Transverse colon (tissue), 4 donors: Measurements from ENCODE around the gene MAGOHB. TPM values are rescaled to one million over a fixed set of nuclear protein-coding genes. Genes with fewer than 3 reads are reported as not detected.
"Not testable (repeated sequence)": the region's sequence is repeated elsewhere in the genome, so short reads cannot be mapped to it uniquely, and the experiment has no call there.

Experiments
- DNase-seq: peaks from one replicate; pipeline ENCODE4 v3.0.0-alpha.2; 2019
- H3K27ac ChIP-seq, 4 donors: fragments of 200-600 bp; sonication (generic); 2 replicates each; pipeline ENCODE4 v1.5.1; 2016 to 2018; ENCODE audit warnings: inconsistent platforms in 4 of 4
- H3K27me3 ChIP-seq: fragments of 200-600 bp; sonication (generic); 2 replicates; pipeline ENCODE4 v1.5.1; 2017; ENCODE audit warnings: inconsistent platforms
- H3K36me3 ChIP-seq, 4 donors: fragments of 200-600 bp; sonication (generic); 2 replicates each; pipeline ENCODE4 v1.5.1; 2017 to 2019; ENCODE audit warnings: inconsistent platforms in 4 of 4
- H3K4me1 ChIP-seq, 4 donors: fragments of 200-600 bp; sonication (generic); 2 replicates each; pipeline ENCODE4 v1.5.1; 2017 to 2020; ENCODE audit warnings: inconsistent platforms in 4 of 4
- H3K4me3 ChIP-seq, 4 donors: fragments of 200-600 bp; sonication (generic); 1 replicate in 1 of 4; 2 replicates in 3 of 4; pipeline versions ENCODE4 v1.5.1 to v1.6.1; 2017 to 2019; ENCODE audit warnings: inconsistent platforms in 4 of 4
- H3K9me3 ChIP-seq, 2 donors: fragments of 200-600 bp; sonication (generic); 2 replicates each; pipeline ENCODE4 v1.5.1; 2017 to 2019; ENCODE audit warnings: inconsistent platforms in 2 of 2
- CTCF ChIP-seq, 5 experiments: fragments of 200-600 bp in 3 of 5; fragments of 450-650 bp in 2 of 5; sonication (generic) in 3 of 5; IDR thresholded peaks; 1 replicate in 2 of 5; 2 replicates in 3 of 5; pipeline ENCODE4 v1.5.1; 2016 to 2017; ENCODE audit warnings: antibody characterized with exemption in 5 of 5, inconsistent platforms in 3 of 5, mild to moderate bottlenecking in 2 of 5, moderate library complexity in 1 of 5
- EP300 ChIP-seq: sonication (generic); formaldehyde crosslinking; IDR thresholded peaks from one replicate; pipeline ENCODE4 v1.6.1; 2017; ENCODE audit warnings: antibody characterized with exemption, low read depth
- POLR2A ChIP-seq: fragments of 450-650 bp; IDR thresholded peaks from one replicate; pipeline ENCODE4 v1.6.1; 2016; ENCODE audit warnings: antibody characterized with exemption, mild to moderate bottlenecking, moderate library complexity
- POLR2AphosphoS5 ChIP-seq, 3 donors: sonication (generic); formaldehyde crosslinking; IDR thresholded peaks; one replicate each; pipeline ENCODE4 v1.6.1; 2016; ENCODE audit warnings: antibody characterized with exemption in 3 of 3
- WGBS, 2 donors: methylation state at CpG; one replicate each; pipeline ENCODE4 v1.1.5; 2018; ENCODE audit warnings: low coverage in 1 of 2; 5-methylcytosine and 5-hydroxymethylcytosine counted together
- in situ Hi-C, 4 donors: fragments of 200-750 bp; cut with MboI; loops; one replicate each; pipeline versions ENCODE4 v1.15.0 to v1.15.1; 2017; ENCODE audit warnings: low sequenced_read_pairs in 3 of 4, low pct_ligation_motif_present in 1 of 4, low pct_unique_long_range_greater_than_20kb in 1 of 4
- intact Hi-C: fragments of 100-400 bp; cut with DNase I; formaldehyde crosslinking; loops from one replicate; pipeline ENCODE4 v1.15.1; 2023; ENCODE audit warnings: low total_unique reads
- total RNA-seq, 4 donors: library from RNA; depleted of rRNA; stranded (reverse); fragments of >200 nt; gene quantifications; one replicate each; pipeline ENCODE4 v1.1.0, GENCODE V29; 2016

The MAGOHB gene
- total RNA-seq, 4 donors from 2014 or later, result 0.75 to 9.7 (median 8.1) TPM; not detected in 1

GRCh38 chr12:10590966-10591365, 22.4 kb downstream of the MAGOHB start:
- Histone ChIP-seq H3K9me3 (no peaks in the 10 kb centered on the region), H3K27ac (no peak overlapping the region), H3K4me3 (no peak overlapping the region), H3K27me3 (no peaks in the 10 kb centered on the region), H3K36me3 (no peaks in the 10 kb centered on the region), H3K4me1 (no peaks in the 10 kb centered on the region)
- intact Hi-C loops (loop anchor here (5.0 kb wide), 1 partner anchor 44 kb away; no protein-coding TSS in a partner anchor), in situ Hi-C loops (no loop called here)
- TF ChIP-seq EP300 (no peak), POLR2AphosphoS5 (IDR thresholded peaks at IDR 0.05) (no peak), CTCF (IDR thresholded peaks at IDR 0.05) (no peak), POLR2A (no peak)
- DNase-seq, result no peak
- WGBS, 2 donors, result 89 to 92% methylated on average over 2 to 3 of the region's 3 CpGs

- Histone ChIP-seq H3K27ac (no peak overlapping the region), H3K4me3 (no peak overlapping the region), H3K27me3 (no peaks in the 10 kb centered on the region), H3K4me1 (no peaks in the 10 kb centered on the region), H3K9me3 (no peaks in the 10 kb centered on the region), H3K36me3 (no peaks in the 10 kb centered on the region)
- in situ Hi-C loops (no loop called here), intact Hi-C loops (no loop called here)
- 82 to 86% methylated on average over 1 of the region's 1 CpG for WGBS, 2 donors
- no peak for DNase-seq
- TF ChIP-seq POLR2AphosphoS5 (IDR thresholded peaks at IDR 0.05) (no peak), POLR2A (no peak), CTCF (IDR thresholded peaks at IDR 0.05) (no peak), EP300 (no peak)
Observed at GRCh38 chr12:10584415-10584814, 29.0 kb downstream of the MAGOHB start.

GRCh38 chr12:10582704-10583103, 30.7 kb downstream of the MAGOHB start:
- Histone ChIP-seq H3K36me3 (no peaks in the 10 kb centered on the region), H3K4me1 (no peaks in the 10 kb centered on the region), H3K27me3 (no peaks in the 10 kb centered on the region), H3K4me3 (no peak overlapping the region), H3K27ac (no peak overlapping the region), H3K9me3 (no peaks in the 10 kb centered on the region)
- in situ Hi-C loops (no loop called here), intact Hi-C loops (no loop called here)
- WGBS, 2 donors, result 88 to 91% methylated on average over 3 of the region's 3 CpGs
- TF ChIP-seq EP300 (no peak), POLR2A (no peak), POLR2AphosphoS5 (IDR thresholded peaks at IDR 0.05) (no peak), CTCF (IDR thresholded peaks at IDR 0.05) (no peak)
- DNase-seq, result no peak

GRCh38 chr12:10582133-10582532, 31.3 kb downstream of the MAGOHB start:
- H3K27ac ChIP-seq, H3K4me1 ChIP-seq, H3K9me3 ChIP-seq, H3K4me3 ChIP-seq, H3K36me3 ChIP-seq, H3K27me3 ChIP-seq, intact Hi-C loops, in situ Hi-C loops, DNase-seq: not testable (repeated sequence)
- WGBS, 2 donors, result 75 to 95% methylated on average over 2 to 3 of the region's 3 CpGs

- no peaks in the 10 kb centered on the region for H3K27me3 ChIP-seq
- no peaks in the 10 kb centered on the region for H3K36me3 ChIP-seq
- intact Hi-C loops (no loop called here), in situ Hi-C loops (loop anchor here in 3 of 4 donors (25.0 kb wide), 3 partner anchors 237 to 337 kb away; partner anchors contain the start of gene KLRD1 (in 1 of the 3))
- no peak for DNase-seq
- no peak overlapping the region for H3K27ac ChIP-seq
- no peaks in the 10 kb centered on the region for H3K9me3 ChIP-seq
- H3K4me1 ChIP-seq, result no peaks in the 10 kb centered on the region
- TF ChIP-seq POLR2AphosphoS5 (IDR thresholded peaks at IDR 0.05) (no peak), EP300 (no peak), CTCF (IDR thresholded peaks at IDR 0.05) (no peak), POLR2A (no peak)
- WGBS, 2 donors, result 20 to 86% methylated on average over 1 to 2 of the region's 2 CpGs
- H3K4me3 ChIP-seq, result no peak overlapping the region
Observed at GRCh38 chr12:10574307-10574706, 39.1 kb downstream of the MAGOHB start.

GRCh38 chr12:10572021-10572490, 41.4 kb downstream of the MAGOHB start:
- in situ Hi-C loops, result loop anchor here in 3 of 4 donors (25.0 kb wide), 3 partner anchors 235 to 335 kb away; partner anchors contain the start of gene KLRD1 (in 1 of the 3)

More at GRCh38 chr12:10572021-10572490, 41.4 kb downstream of the MAGOHB start:
- 54% methylated on average over 3 of the region's 3 CpGs; no CpG with 5 or more reads in 1 of the 2 donors for WGBS, 2 donors
- H3K36me3 ChIP-seq, H3K27me3 ChIP-seq, DNase-seq, H3K9me3 ChIP-seq, H3K27ac ChIP-seq, H3K4me1 ChIP-seq, H3K4me3 ChIP-seq, intact Hi-C loops: not testable (repeated sequence)
